ENCODE data around the gene TMPRSS15.

GRCh38 chr21:18349468-18349867, 54.1 kb downstream of the TMPRSS15 start:
- TF ChIP-seq CTCF (conservative IDR thresholded peaks at IDR 0.05; ENCODE audit: low read depth, low read length) (no peak), EZH2 (IDR thresholded peaks at IDR 0.05; ENCODE audit: borderline replicate concordance, low read depth, low read length, poor library complexity, severe bottlenecking) (no peak)

All from A673 (cell line).